Measurements from ENCODE around the gene FSTL5. TPM values are rescaled to one million over a fixed set of nuclear protein-coding genes. Genes with fewer than 3 reads are reported as not detected.

FSTL5 gene
- total and polyA plus RNA-seq, 10 of the 15 experiments (the other 5 are each of a cell fraction or from before 2014, with no cell fraction given), result 0.04 to 2.4 (median 0.08) TPM; not detected in 4

- no peak for TF ChIP-seq ZNF24 (IDR thresholded peaks at IDR 0.05)
These were observed 294.3 kb downstream of the FSTL5 start (continued) for GRCh38 chr4:161869511-161869910.

DNA sequence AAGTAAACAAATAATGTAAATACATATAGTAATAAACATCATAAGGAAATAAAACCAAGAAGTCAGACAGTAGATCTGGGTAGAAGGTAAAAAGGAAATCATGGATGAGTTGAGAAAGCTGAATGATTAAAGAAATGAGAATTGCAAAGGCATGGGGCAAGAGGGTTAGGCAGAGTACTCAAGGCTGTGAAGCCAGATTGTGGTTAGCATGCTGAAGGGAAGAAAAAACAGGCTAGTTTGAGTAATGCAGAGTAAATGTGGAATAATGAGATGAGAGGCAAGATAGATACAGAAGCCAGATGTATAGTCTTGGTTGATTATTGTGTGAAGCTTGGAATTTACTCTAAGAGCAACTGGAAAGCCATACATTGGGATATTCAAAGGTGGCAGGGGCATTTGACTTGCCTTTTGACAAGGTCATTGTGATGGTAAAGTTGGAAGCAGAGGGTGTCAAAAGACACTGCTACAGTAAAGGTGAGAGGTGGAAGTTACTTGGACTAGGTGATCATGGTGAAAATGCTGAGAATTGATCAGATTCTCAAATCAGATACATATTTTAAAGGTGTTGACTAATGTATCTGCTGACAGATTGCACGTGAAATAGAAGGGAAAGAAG lies 307.0 kb downstream of the FSTL5 start:
- TF ChIP-seq JUND (IDR thresholded peaks at IDR 0.05; ENCODE audit: low read depth, low read length), result no peak
- TF ChIP-seq SRF (IDR thresholded peaks at IDR 0.05; ENCODE audit: low read depth in 2 of 2, low read length in 2 of 2), result no peak
- TF ChIP-seq IRF5 (IDR thresholded peaks at IDR 0.05; ENCODE audit: borderline replicate concordance), result no peak
- no peak for TF ChIP-seq PAX8 (IDR thresholded peaks at IDR 0.05)
- TF ChIP-seq NR2F1 (conservative IDR thresholded peaks at IDR 0.05), result no peak
- TF ChIP-seq BRCA1 (IDR thresholded peaks at IDR 0.05; ENCODE audit: low read depth, low read length), result no peak
- TF ChIP-seq SMAD5 (IDR thresholded peaks at IDR 0.05; ENCODE audit: low read depth), result no peak
- no peak for TF ChIP-seq ZNF207 (IDR thresholded peaks at IDR 0.05; ENCODE audit: borderline replicate concordance)
- TF ChIP-seq FOS (IDR thresholded peaks at IDR 0.05; ENCODE audit: borderline replicate concordance, extremely low read depth, insufficient read length), result no peak
- no peak for TF ChIP-seq SIN3A (IDR thresholded peaks at IDR 0.05; ENCODE audit: low read depth, low read length)
- no peak for TF ChIP-seq FOXK2 (IDR thresholded peaks at IDR 0.05)
- TF ChIP-seq STAT3 (IDR thresholded peaks at IDR 0.05; ENCODE audit: low read depth, low read length), result no peak
- intact Hi-C loops (cut with micrococcal nuclease; ENCODE audit: unreplicated experiment) (no loop called here), in situ Hi-C loops (cut with MboI) (no loop called here)
- no TSS peak for BruUV-seq (replicated peaks)
- H3K4me1 ChIP-seq (ENCODE audit: control insufficient read depth, insufficient read depth, low read length), result no peaks in the 10 kb centered on the region
- ChIA-PET RAD21 (ENCODE audit: unreplicated experiment) (no interaction called here), POLR2A (no interaction called here), CTCF (no interaction called here), SMC1A (ENCODE audit: uncharacterized antibody, unreplicated experiment) (no interaction called here)
- FAIRE-seq (no peak), ATAC-seq (no peak), DNase-seq (ENCODE audit: low read depth, low spot score) (no peak)
- no peaks in the 10 kb centered on the region for H3K36me3 ChIP-seq (ENCODE audit: control insufficient read depth in 2 of 2, insufficient read depth in 2 of 2, low read length in 1 of 2)
- H3K4me3 ChIP-seq, result no peak overlapping the region
- H2AFZ ChIP-seq (ENCODE audit: control insufficient read depth, low read depth, low read length), result no peak overlapping the region
- WGBS (ENCODE audit: insufficient coverage, insufficient replicate concordance, low lambda C conversion rate, missing lambda C conversion rate), result 0% methylated on average over 1 of the region's 1 CpG
- H3K79me2 ChIP-seq (ENCODE audit: control insufficient read depth, insufficient read depth, low read length), result no peaks in the 10 kb centered on the region
- no peaks in the 10 kb centered on the region for H3K27me3 ChIP-seq (replicated peaks in 1 of 2; ENCODE audit: control insufficient read depth in 2 of 2, insufficient read depth in 2 of 2, low read length in 1 of 2)
- no peak overlapping the region for H3K4me2 ChIP-seq (ENCODE audit: control insufficient read depth, insufficient read depth)
- no peak overlapping the region for H3K9ac ChIP-seq (ENCODE audit: control insufficient read depth, insufficient read depth, low read length)
- H3K9me3 ChIP-seq (replicated peaks; ENCODE audit: control insufficient read depth, insufficient read depth, low read length), result no peaks in the 10 kb centered on the region
- no peaks in the 10 kb centered on the region for H4K20me1 ChIP-seq (ENCODE audit: control insufficient read depth, insufficient read depth)
- no peak overlapping the region for H3K27ac ChIP-seq (ENCODE audit: control insufficient read depth, insufficient read depth)

Measured in GM12878 (cell line).